K562 (cell line): ENCODE results near the gene DAPK3. TPM values are rescaled to one million over a fixed set of nuclear protein-coding genes. Genes with fewer than 3 reads are reported as not detected.

Source experiments
- AFF4 ChIP-seq: sonication (generic); formaldehyde crosslinking; IDR thresholded peaks from 2 replicates; pipeline ENCODE4 v1.8.0; 2023; ENCODE audit warnings: mild to moderate bottlenecking, missing genetic modification reagents
- ARID3A ChIP-seq: IDR thresholded peaks from 2 replicates; pipeline ENCODE4 v1.6.1; 2012; ENCODE audit warnings: low read depth, low read length, improper control_type of control experiment, borderline replicate concordance
- CLOCK ChIP-seq: fragments of 250-450 bp; sonication (Bioruptor Pico); IDR thresholded peaks from 2 replicates; pipeline ENCODE4 v1.4.0; 2020; ENCODE audit warnings: mild to moderate bottlenecking, moderate library complexity, borderline replicate concordance
- EP300 ChIP-seq: IDR thresholded peaks from 2 replicates; pipeline ENCODE4 v1.6.1; 2012; ENCODE audit warnings: low read length, improper control_type of control experiment
- GATAD2A ChIP-seq: fragments of 450-650 bp; IDR thresholded peaks from 2 replicates; pipeline ENCODE4 v1.6.1; 2017
- HEY1 ChIP-seq: fragments of 250-450 bp; sonication (Bioruptor Pico); IDR thresholded peaks from 2 replicates; pipeline ENCODE4 v1.5.0; 2020; ENCODE audit warnings: mild to moderate bottlenecking, moderate library complexity, borderline replicate concordance
- NCOA6 ChIP-seq: fragments of 450-650 bp; IDR thresholded peaks from 2 replicates; pipeline ENCODE4 v1.6.1; 2017; ENCODE audit warnings: mild to moderate bottlenecking
- SP1 ChIP-seq: sonication (generic); formaldehyde crosslinking; IDR thresholded peaks from 2 replicates; pipeline ENCODE4 v1.8.1; 2022; ENCODE audit warnings: mild to moderate bottlenecking, missing genetic modification reagents
- STAT5B ChIP-seq: fragments of 250-450 bp; sonication (Bioruptor Pico); IDR thresholded peaks from 2 replicates; pipeline ENCODE4 v1.8.0; 2021; ENCODE audit warnings: mild to moderate bottlenecking, inconsistent platforms
- USF2 ChIP-seq: sonication (generic); formaldehyde crosslinking; IDR thresholded peaks from 2 replicates; pipeline ENCODE4 v1.5.0; 2020; ENCODE audit warnings: missing genetic modification reagents
- ZBTB2 ChIP-seq: fragments of 450-650 bp; IDR thresholded peaks from 2 replicates; pipeline ENCODE4 v1.6.1; 2016; ENCODE audit warnings: antibody characterized with exemption
- ZBTB5 ChIP-seq: fragments of 450-650 bp; IDR thresholded peaks from 2 replicates; pipeline ENCODE4 v1.6.1; 2017; ENCODE audit warnings: antibody characterized with exemption
- ZNF395 ChIP-seq: fragments of 200-800 bp; sonication (Bioruptor generic); IDR thresholded peaks from 2 replicates; pipeline ENCODE4 v1.6.1; 2017; ENCODE audit warnings: missing genetic modification characterization, missing compliant biosample characterization
- ZNF583 ChIP-seq: fragments of 250-450 bp; sonication (Bioruptor Pico); IDR thresholded peaks from 2 replicates; pipeline ENCODE4 v1.4.0; 2020
- polyA plus RNA-seq, 8 experiments: library from polyadenylated mRNA; depleted of rRNA in 4 of 8; stranded (reverse) in 5 of 8; unstranded in 3 of 8; fragments of >200 nt; fragmentation: Nextera tagmentation in 2 of 8; fragmentation: Illumina TruSeq in 1 of 8; extraction: Ambion mirVana in 2 of 8; extraction: Trizol in 1 of 8; gene quantifications; 2 replicates each; pipeline versions ENCODE4 v1.2.1 to v1.2.3, GENCODE V29; 2011 to 2014; ENCODE audit warnings: inconsistent platforms in 1 of 8, missing spikeins in 1 of 8
- total RNA-seq, 7 experiments: library from RNA; depleted of rRNA in 6 of 7; stranded (reverse); fragments of >200 nt in 6 of 7; fragmentation: Illumina TruSeq in 2 of 7; extraction: Trizol in 2 of 7; gene quantifications; 2 replicates each; pipeline versions ENCODE4 v1.2.1 to v1.2.3, GENCODE V29; 2011 to 2021; ENCODE audit warnings: low replicate concordance in 1 of 7

The DAPK3 gene
- total and polyA plus RNA-seq, 9 of the 15 experiments (the other 6 are each of a cell fraction or from before 2014, with no cell fraction given) = 0.14 to 63.4 (median 25.0) TPM

GRCh38 chr19:3910105-3910504 lies 60.8 kb downstream of the DAPK3 start (continued):
- TF ChIP-seq ZNF583 (CRISPR knock-in tag) (no peak), NCOA6 (no peak), STAT5B (CRISPR knock-in tag) (no peak), ZNF395 (CRISPR knock-in tag) (no peak), ZBTB2 (no peak), ARID3A (no peak), AFF4 (CRISPR knock-in tag) (no peak), ZBTB5 (no peak), GATAD2A (no peak), HEY1 (CRISPR knock-in tag) (no peak), EP300 (no peak), USF2 (CRISPR knock-in tag) (no peak), SP1 (CRISPR knock-in tag) (no peak), CLOCK (CRISPR knock-in tag) (no peak)
